Activated CD8-positive, alpha-beta T cell treated with anti-CD3 and anti-CD28 coated beads, Interleukin-2, amount 10 ng/mL, durations not matched to agents 7 days and 5 days (primary cell): ENCODE data around the gene PRR9. TPM values are rescaled to one million over a fixed set of nuclear protein-coding genes. Genes with fewer than 3 reads are reported as not detected.

ENCODE experiments used
- ATAC-seq: fragments of 150-1000 bp; cut with Tn5 transposase; one replicate; pipeline ENCODE4 v1.10.0; 2021; ENCODE audit warnings: moderate library complexity
- CTCF ChIA-PET: fragments of 350-600 bp; sonication (Branson Sonifier 250); formaldehyde crosslinking; loops from one replicate; lab custom pipeline; 2021; ENCODE audit warnings: antibody characterized with exemption; lab: Charles Lee
- POLR2A ChIA-PET: fragments of 350-600 bp; sonication (Branson Sonifier 250); formaldehyde crosslinking; loops from one replicate; lab custom pipeline; 2021; ENCODE audit warnings: antibody characterized with exemption; lab: Charles Lee
- DNase-seq: peaks from one replicate; pipeline ENCODE4 v3.0.0-alpha.2; 2020
- H3K27ac Mint-ChIP-seq: one replicate; pipeline ENCODE4 v1.8.0; 2021; ENCODE audit warnings: mild to moderate bottlenecking, mixed read lengths
- H3K27me3 Mint-ChIP-seq: one replicate; pipeline ENCODE4 v1.8.0; 2021; ENCODE audit warnings: low read depth, mixed read lengths
- H3K36me3 Mint-ChIP-seq: one replicate; pipeline ENCODE4 v1.8.0; 2021; ENCODE audit warnings: low read depth, mixed read lengths
- H3K4me1 Mint-ChIP-seq: one replicate; pipeline ENCODE4 v1.8.0; 2021; ENCODE audit warnings: low read depth, mixed read lengths
- H3K4me3 Mint-ChIP-seq: one replicate; pipeline ENCODE4 v1.8.0; 2021; ENCODE audit warnings: mild to moderate bottlenecking, mixed read lengths
- H3K9me3 Mint-ChIP-seq: one replicate; pipeline ENCODE4 v1.8.0; 2022; ENCODE audit warnings: mixed read lengths; ENCODE audit not compliant: insufficient read depth
- total RNA-seq, 2 experiments: library from RNA; stranded (reverse); gene quantifications; one replicate each; pipeline ENCODE4 v1.2.3, GENCODE V29; 2021

PRR9 gene
- total RNA-seq, 2 experiments from 2014 or later, result not detected

DNA sequence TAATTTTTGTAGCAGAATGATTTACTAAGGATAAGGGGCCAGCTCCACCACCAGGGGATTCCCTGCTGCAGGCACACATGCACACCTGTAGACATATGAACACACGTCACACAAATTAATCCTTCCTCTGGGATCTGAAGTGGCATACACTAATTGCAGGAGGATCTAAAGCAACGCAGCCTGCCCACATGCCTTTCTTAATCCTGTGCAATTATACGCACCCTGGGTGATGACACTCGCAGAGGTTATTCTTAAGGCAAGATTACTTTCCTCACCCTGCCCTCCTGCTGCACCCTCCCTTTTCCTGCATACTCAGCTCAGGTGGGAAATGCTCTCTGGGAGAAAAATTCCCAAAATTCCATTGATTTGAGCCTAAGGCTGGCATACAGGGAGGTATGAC lies 34.6 kb downstream of the PRR9 start:
- POLR2A ChIA-PET, result no interaction called here
- DNase-seq (no peak), ATAC-seq (no peak)
- Mint-ChIP-seq H3K27me3 (peaks cover 14% of the 10 kb centered on the region), H3K4me1 (no peaks in the 10 kb centered on the region), H3K27ac (no peak overlapping the region), H3K36me3 (no peaks in the 10 kb centered on the region), H3K4me3 (no peak overlapping the region), H3K9me3 (no peaks in the 10 kb centered on the region)
- CTCF ChIA-PET, result no interaction called here

DNA sequence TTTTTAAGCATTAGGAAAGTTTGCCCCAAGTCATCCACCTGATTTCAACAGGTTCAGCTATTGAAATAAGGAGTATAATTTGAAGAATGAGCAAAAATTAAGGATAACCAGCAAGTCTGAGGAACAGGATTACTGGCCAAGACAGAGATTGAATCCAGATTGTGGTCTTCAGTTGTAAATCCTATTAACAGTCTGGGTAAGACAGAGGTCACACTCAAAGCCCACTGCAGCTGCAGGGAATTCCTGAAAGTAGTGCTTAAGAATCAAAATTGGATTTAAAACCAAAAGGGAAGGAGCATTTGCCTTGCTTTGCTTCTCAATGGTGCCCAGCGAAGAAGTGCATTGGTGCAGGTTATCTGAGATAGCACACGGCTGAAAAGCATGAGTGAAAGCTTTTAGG lies 35.7 kb downstream of the PRR9 start:
- H3K4me3 Mint-ChIP-seq, result no peak overlapping the region
- H3K36me3 Mint-ChIP-seq, result no peaks in the 10 kb centered on the region
- CTCF ChIA-PET, result no interaction called here
- no peaks in the 10 kb centered on the region for H3K4me1 Mint-ChIP-seq
- H3K27me3 Mint-ChIP-seq, result peaks cover 15% of the 10 kb centered on the region
- no peak for ATAC-seq
- no peak overlapping the region for H3K27ac Mint-ChIP-seq
- DNase-seq, result no peak
- H3K9me3 Mint-ChIP-seq, result no peaks in the 10 kb centered on the region
- POLR2A ChIA-PET, result no interaction called here

GRCh38 chr1:153253693-153254092 lies 36.3 kb downstream of the PRR9 start:
- no peak overlapping the region for H3K4me3 Mint-ChIP-seq
- peaks cover 17% of the 10 kb centered on the region for H3K27me3 Mint-ChIP-seq
- H3K27ac Mint-ChIP-seq, result no peak overlapping the region
- DNase-seq (no peak), ATAC-seq (no peak)
- ChIA-PET POLR2A (no interaction called here), CTCF (interaction anchor here (0.9 kb wide), 1 partner anchor 23 kb away, joined by 3 read pairs; no protein-coding TSS in a partner anchor)
- no peaks in the 10 kb centered on the region for H3K4me1 Mint-ChIP-seq
- H3K9me3 Mint-ChIP-seq, result no peaks in the 10 kb centered on the region
- no peaks in the 10 kb centered on the region for H3K36me3 Mint-ChIP-seq

- Mint-ChIP-seq H3K27me3 (peaks cover 54% of the 10 kb centered on the region), H3K36me3 (no peaks in the 10 kb centered on the region), H3K4me1 (peaks cover 14% of the 10 kb centered on the region), H3K4me3 (no peak within 1 kb of the TSS), H3K9me3 (no peaks in the 10 kb centered on the region), H3K27ac (no peak within 1 kb of the TSS)
- CTCF ChIA-PET, result interaction anchor here (1.1 kb wide), 1 partner anchor 29 kb away, joined by 5 read pairs; no protein-coding TSS in a partner anchor
- ATAC-seq (no peak), DNase-seq (no peak)
- POLR2A ChIA-PET, result no interaction called here
These were observed 42.0 kb downstream of the PRR9 start, which contains the start of gene LORICRIN for GRCh38 chr1:153259387-153259786. Gene LORICRIN, plus strand, starts transcription at chr1:153259687. Its CDS starts 1,263 bp downstream, at chr1:153260950.

DNA sequence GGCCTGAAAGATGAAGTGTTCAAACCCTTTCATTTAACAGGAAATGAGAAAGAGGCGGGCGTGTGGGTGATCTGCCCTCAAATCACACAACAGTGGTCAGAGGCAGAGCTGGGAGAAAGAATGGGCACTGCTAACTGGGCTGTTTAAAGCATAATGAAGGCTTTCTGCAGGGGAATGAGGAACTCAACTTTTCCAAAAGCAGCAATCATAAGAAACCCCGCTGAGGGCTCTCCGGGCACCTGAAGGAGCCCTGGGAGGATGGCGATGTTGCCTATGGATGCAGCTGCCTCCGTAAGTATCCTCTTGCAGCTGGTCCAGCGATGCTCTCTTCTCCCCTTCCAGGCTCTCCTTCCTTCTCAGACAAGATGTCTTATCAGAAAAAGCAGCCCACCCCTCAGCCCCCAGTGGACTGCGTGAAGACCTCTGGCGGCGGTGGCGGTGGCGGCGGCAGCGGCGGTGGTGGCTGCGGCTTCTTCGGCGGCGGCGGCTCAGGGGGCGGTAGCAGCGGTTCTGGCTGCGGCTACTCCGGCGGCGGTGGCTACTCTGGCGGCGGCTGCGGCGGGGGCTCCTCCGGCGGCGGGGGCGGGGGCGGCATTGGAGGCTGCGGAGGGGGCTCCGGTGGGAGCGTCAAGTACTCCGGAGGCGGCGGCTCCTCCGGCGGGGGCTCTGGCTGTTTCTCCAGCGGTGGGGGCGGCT lies 43.3 kb downstream of the PRR9 start:
- Mint-ChIP-seq H3K36me3 (no peaks in the 10 kb centered on the region), H3K4me1 (peaks cover 14% of the 10 kb centered on the region), H3K27me3 (peaks cover 64% of the 10 kb centered on the region), H3K4me3 (no peak overlapping the region), H3K27ac (no peak overlapping the region), H3K9me3 (no peaks in the 10 kb centered on the region)
- CTCF ChIA-PET, result no interaction called here
- DNase-seq (peak; percentile 23), ATAC-seq (peak; percentile 30)
- POLR2A ChIA-PET, result no interaction called here

DNA sequence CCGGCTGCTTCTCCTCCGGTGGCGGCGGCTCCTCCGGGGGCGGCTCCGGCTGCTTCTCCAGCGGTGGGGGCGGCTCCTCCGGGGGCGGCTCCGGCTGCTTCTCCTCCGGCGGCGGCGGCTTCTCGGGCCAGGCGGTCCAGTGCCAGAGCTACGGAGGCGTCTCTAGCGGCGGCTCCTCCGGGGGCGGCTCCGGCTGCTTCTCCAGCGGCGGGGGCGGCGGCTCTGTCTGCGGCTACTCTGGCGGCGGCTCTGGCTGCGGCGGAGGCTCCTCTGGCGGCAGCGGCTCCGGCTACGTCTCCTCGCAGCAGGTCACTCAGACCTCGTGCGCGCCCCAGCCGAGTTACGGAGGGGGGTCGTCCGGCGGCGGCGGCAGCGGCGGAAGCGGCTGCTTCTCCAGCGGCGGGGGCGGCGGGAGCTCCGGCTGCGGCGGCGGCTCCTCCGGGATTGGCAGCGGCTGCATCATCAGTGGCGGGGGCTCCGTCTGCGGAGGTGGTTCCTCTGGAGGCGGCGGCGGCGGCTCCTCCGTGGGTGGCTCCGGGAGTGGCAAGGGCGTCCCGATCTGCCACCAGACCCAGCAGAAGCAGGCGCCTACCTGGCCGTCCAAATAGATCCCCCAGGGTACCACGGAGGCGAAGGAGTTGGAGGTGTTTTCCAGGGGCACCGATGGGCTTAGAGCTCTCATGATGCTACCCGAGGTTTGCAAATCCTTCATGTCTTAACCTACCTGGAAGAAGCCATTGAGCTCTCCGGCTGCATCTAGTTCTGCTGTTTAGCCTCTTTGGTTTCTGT lies 44.1 kb downstream of the PRR9 start:
- peak; percentile 23 for ATAC-seq
- Mint-ChIP-seq H3K9me3 (no peaks in the 10 kb centered on the region), H3K4me1 (peaks cover 14% of the 10 kb centered on the region), H3K36me3 (no peaks in the 10 kb centered on the region), H3K27me3 (peaks cover 67% of the 10 kb centered on the region), H3K4me3 (peak overlapping the region; percentile 23), H3K27ac (no peak overlapping the region)
- POLR2A ChIA-PET, result no interaction called here
- CTCF ChIA-PET, result interaction anchor here (0.6 kb wide), 1 partner anchor 28 kb away, joined by 3 read pairs; no protein-coding TSS in a partner anchor
- no peak for DNase-seq

DNA sequence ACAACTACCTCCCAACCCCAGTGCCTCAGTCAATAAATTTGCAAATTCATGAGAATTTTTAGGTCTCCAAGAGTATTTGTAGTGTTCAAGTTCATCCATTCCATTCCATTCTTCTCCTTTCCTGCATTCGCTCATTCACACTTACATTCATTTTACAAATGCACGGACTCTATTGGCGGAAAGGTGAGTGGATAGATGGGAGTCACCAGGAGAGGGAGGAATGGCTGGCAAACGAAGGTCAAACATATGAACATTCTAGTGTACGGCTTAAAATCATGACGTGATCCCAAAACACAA lies 44.6 kb downstream of the PRR9 start:
- DNase-seq (no peak), ATAC-seq (no peak)
- Mint-ChIP-seq H3K9me3 (no peaks in the 10 kb centered on the region), H3K4me3 (peak overlapping the region; percentile 23), H3K27me3 (peaks cover 72% of the 10 kb centered on the region), H3K4me1 (peaks cover 14% of the 10 kb centered on the region), H3K36me3 (no peaks in the 10 kb centered on the region), H3K27ac (no peak overlapping the region)
- CTCF ChIA-PET, result interaction anchor here (1.1 kb wide), 1 partner anchor 233 kb away, joined by 3 read pairs; no protein-coding TSS in a partner anchor
- POLR2A ChIA-PET, result no interaction called here

GRCh38 chr1:153262462-153263157 lies 45.2 kb downstream of the PRR9 start:
- CTCF ChIA-PET, result interaction anchor here (1.1 kb wide), 1 partner anchor 232 kb away, joined by 3 read pairs; no protein-coding TSS in a partner anchor
- Mint-ChIP-seq H3K9me3 (no peaks in the 10 kb centered on the region), H3K27ac (no peak overlapping the region), H3K4me1 (peaks cover 14% of the 10 kb centered on the region), H3K27me3 (peaks cover 75% of the 10 kb centered on the region), H3K4me3 (no peak overlapping the region), H3K36me3 (no peaks in the 10 kb centered on the region)
- ATAC-seq (no peak), DNase-seq (no peak)
- POLR2A ChIA-PET, result no interaction called here

DNA sequence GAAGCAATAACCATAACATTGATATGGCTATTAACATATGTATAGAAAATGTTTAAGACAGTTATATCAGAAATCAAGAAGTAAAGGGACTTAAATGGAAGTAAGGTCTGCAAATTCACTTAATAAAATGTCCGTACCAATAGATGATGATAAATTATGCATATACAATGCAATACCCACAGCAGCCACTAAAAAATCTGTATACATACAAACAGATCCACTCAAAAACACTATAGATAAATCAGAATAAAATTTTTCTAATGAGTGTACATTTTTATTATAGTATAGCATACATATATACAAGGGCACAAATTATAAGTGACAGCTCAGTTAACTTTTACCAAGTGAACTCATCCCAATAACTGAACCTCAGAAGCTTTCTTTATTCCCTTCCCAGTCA lies 48.1 kb downstream of the PRR9 start:
- no peaks in the 10 kb centered on the region for H3K36me3 Mint-ChIP-seq
- no peak overlapping the region for H3K4me3 Mint-ChIP-seq
- no peak overlapping the region for H3K27ac Mint-ChIP-seq
- H3K9me3 Mint-ChIP-seq, result no peaks in the 10 kb centered on the region
- ATAC-seq (no peak), DNase-seq (no peak)
- H3K4me1 Mint-ChIP-seq, result peaks cover 10% of the 10 kb centered on the region
- ChIA-PET POLR2A (no interaction called here), CTCF (no interaction called here)
- H3K27me3 Mint-ChIP-seq, result peaks cover 73% of the 10 kb centered on the region

Other genes with a start within 250 kb of the PRR9 start
- gene SPRR4, start 246.9 kb upstream of the PRR9 start, total RNA-seq, result not detected
- not detected for gene SPRR1A, start 233.5 kb upstream of the PRR9 start, total RNA-seq
- gene SPRR3, start 215.8 kb upstream of the PRR9 start, total RNA-seq, result not detected
- gene SPRR1B, start 186.4 kb upstream of the PRR9 start, total RNA-seq, result not detected
- gene SPRR2D, start 176.5 kb upstream of the PRR9 start, total RNA-seq, result not detected
- gene SPRR2A, start 160.1 kb upstream of the PRR9 start, total RNA-seq, result not detected
- gene SPRR2B, start 146.0 kb upstream of the PRR9 start, total RNA-seq, result not detected
- not detected for gene SPRR2E, start 123.1 kb upstream of the PRR9 start, total RNA-seq
- gene SPRR2F, start 104.1 kb upstream of the PRR9 start, total RNA-seq, result not detected
- not detected for gene SPRR2G, start 66.7 kb upstream of the PRR9 start, total RNA-seq
- not detected for gene LELP1, start 14.2 kb upstream of the PRR9 start, total RNA-seq
- not detected for gene LORICRIN, start 42.1 kb downstream of the PRR9 start, total RNA-seq
- gene PGLYRP3, start 95.4 kb downstream of the PRR9 start, total RNA-seq, result not detected
- gene PGLYRP4, start 131.3 kb downstream of the PRR9 start, total RNA-seq, result not detected
- not detected for gene S100A9, start 140.3 kb downstream of the PRR9 start, total RNA-seq
- not detected for gene S100A12, start 158.0 kb downstream of the PRR9 start, total RNA-seq
- gene S100A8, start 173.5 kb downstream of the PRR9 start, total RNA-seq, result not detected
- not detected for gene S100A7A, start 198.9 kb downstream of the PRR9 start, total RNA-seq
- gene S100A7, start 243.1 kb downstream of the PRR9 start, total RNA-seq, result not detected